HepG2 (cell line): Measurements from ENCODE around the gene TTC31. TPM values are rescaled to one million over a fixed set of nuclear protein-coding genes. Genes with fewer than 3 reads are reported as not detected.

Source experiments
- DMTF1 ChIP-seq: sonication (generic); formaldehyde crosslinking; IDR thresholded peaks from 2 replicates; pipeline ENCODE4 v1.4.0; 2020; ENCODE audit warnings: mild to moderate bottlenecking, missing genetic modification reagents
- FOXA3 ChIP-seq: IDR thresholded peaks from 2 replicates; pipeline ENCODE4 v1.6.1; 2016; ENCODE audit warnings: missing genetic modification reagents, missing compliant biosample characterization
- FOXO1 ChIP-seq: sonication (generic); formaldehyde crosslinking; IDR thresholded peaks from 2 replicates; pipeline ENCODE4 v1.4.0; 2020; ENCODE audit warnings: missing genetic modification reagents
- HDAC2 ChIP-seq: sonication (generic); formaldehyde crosslinking; IDR thresholded peaks from 2 replicates; pipeline ENCODE4 v1.4.0; 2020; ENCODE audit warnings: missing genetic modification reagents
- HMG20A ChIP-seq: IDR thresholded peaks from 2 replicates; pipeline ENCODE4 v1.6.1; 2016; ENCODE audit warnings: borderline replicate concordance
- HNRNPL ChIP-seq: fragments of 200-400 bp; formaldehyde crosslinking; IDR thresholded peaks from 2 replicates; pipeline ENCODE4 v1.6.1; 2017; ENCODE audit warnings: mild to moderate bottlenecking, low read depth, low read length
- KLF13 ChIP-seq: sonication (generic); formaldehyde crosslinking; IDR thresholded peaks from 2 replicates; pipeline ENCODE4 v1.4.0; 2020; ENCODE audit warnings: mild to moderate bottlenecking, missing genetic modification reagents
- MZF1 ChIP-seq: sonication (generic); formaldehyde crosslinking; IDR thresholded peaks from 2 replicates; pipeline ENCODE4 v1.8.1; 2023; ENCODE audit warnings: mild to moderate bottlenecking, missing genetic modification reagents, borderline replicate concordance
- RFX1 ChIP-seq: fragments of 450-650 bp; IDR thresholded peaks from 2 replicates; pipeline ENCODE4 v1.6.1; 2017
- RNF219 ChIP-seq: sonication (generic); formaldehyde crosslinking; IDR thresholded peaks from 2 replicates; pipeline ENCODE4 v1.5.0; 2020; ENCODE audit warnings: mild to moderate bottlenecking, missing genetic modification reagents
- SP5 ChIP-seq: IDR thresholded peaks from 2 replicates; pipeline ENCODE4 v1.6.1; 2016; ENCODE audit warnings: low read depth, borderline replicate concordance
- TRAFD1 ChIP-seq: sonication (generic); formaldehyde crosslinking; IDR thresholded peaks from 2 replicates; pipeline ENCODE4 v1.5.1; 2020; ENCODE audit warnings: missing genetic modification reagents, mild to moderate bottlenecking, borderline replicate concordance
- ZEB1 ChIP-seq: IDR thresholded peaks from 2 replicates; pipeline ENCODE4 v1.6.1; 2012; ENCODE audit warnings: mild to moderate bottlenecking, low read depth, inconsistent platforms; ENCODE audit not compliant: insufficient replicate concordance
- ZFP62 ChIP-seq: sonication (generic); formaldehyde crosslinking; IDR thresholded peaks from 2 replicates; pipeline ENCODE4 v1.4.0; 2020; ENCODE audit warnings: missing genetic modification reagents
- ZMAT3 ChIP-seq: sonication (generic); formaldehyde crosslinking; conservative IDR thresholded peaks from 2 replicates; pipeline ENCODE4 v1.7.0; 2021; ENCODE audit warnings: missing genetic modification reagents
- ZNF224 ChIP-seq: sonication (generic); formaldehyde crosslinking; IDR thresholded peaks from 2 replicates; pipeline ENCODE4 v1.5.0; 2020; ENCODE audit warnings: mild to moderate bottlenecking, missing genetic modification reagents
- ZNF256 ChIP-seq: sonication (generic); formaldehyde crosslinking; conservative IDR thresholded peaks from 2 replicates; pipeline ENCODE4 v1.4.0; 2020; ENCODE audit warnings: missing genetic modification reagents
- ZNF282 ChIP-seq: fragments of 450-650 bp; IDR thresholded peaks from 2 replicates; pipeline ENCODE4 v1.6.1; 2018; ENCODE audit not compliant: partially characterized antibody
- ZNF644 ChIP-seq: IDR thresholded peaks from 2 replicates; pipeline ENCODE4 v1.6.1; 2016; ENCODE audit warnings: low read depth
- ZNF773 ChIP-seq: sonication (generic); formaldehyde crosslinking; IDR thresholded peaks from 2 replicates; pipeline ENCODE4 v1.4.0; 2020; ENCODE audit warnings: missing genetic modification reagents, borderline replicate concordance
- ZSCAN30 ChIP-seq: sonication (generic); formaldehyde crosslinking; IDR thresholded peaks from 2 replicates; pipeline ENCODE4 v1.5.0; 2020; ENCODE audit warnings: mild to moderate bottlenecking, missing genetic modification reagents
- polyA plus RNA-seq, 8 experiments: library from polyadenylated mRNA; depleted of rRNA in 3 of 8; stranded (reverse) in 7 of 8; unstranded in 1 of 8; fragments of >200 nt; fragmentation: Illumina TruSeq in 4 of 8; extraction: Trizol in 4 of 8; gene quantifications; 2 replicates each; pipeline versions ENCODE4 v1.2.1 to v1.2.3, GENCODE V29; 2011 to 2016; ENCODE audit warnings: low read depth in 4 of 8, missing spikeins in 1 of 8, mixed read lengths in 1 of 8; ENCODE audit not compliant: insufficient read depth in 1 of 8
- total RNA-seq, 5 experiments: library from RNA; depleted of rRNA; stranded (reverse); fragments of >200 nt; fragmentation: Illumina TruSeq; extraction: Trizol; gene quantifications; 2 replicates each; pipeline ENCODE4 v1.2.3, GENCODE V29; 2016; ENCODE audit warnings: low read depth in 1 of 5
- TF ChIP-seq, protein P1 (sequence below): sonication (generic); formaldehyde crosslinking; IDR thresholded peaks from 2 replicates; pipeline ENCODE4 v1.5.0; 2020; ENCODE audit warnings: missing genetic modification reagents

The TTC31 gene
- total and polyA plus RNA-seq, 2 of the 13 experiments (the other 11 are each of a cell fraction or from before 2014, with no cell fraction given), result 28.3 to 39.5 TPM

DNA sequence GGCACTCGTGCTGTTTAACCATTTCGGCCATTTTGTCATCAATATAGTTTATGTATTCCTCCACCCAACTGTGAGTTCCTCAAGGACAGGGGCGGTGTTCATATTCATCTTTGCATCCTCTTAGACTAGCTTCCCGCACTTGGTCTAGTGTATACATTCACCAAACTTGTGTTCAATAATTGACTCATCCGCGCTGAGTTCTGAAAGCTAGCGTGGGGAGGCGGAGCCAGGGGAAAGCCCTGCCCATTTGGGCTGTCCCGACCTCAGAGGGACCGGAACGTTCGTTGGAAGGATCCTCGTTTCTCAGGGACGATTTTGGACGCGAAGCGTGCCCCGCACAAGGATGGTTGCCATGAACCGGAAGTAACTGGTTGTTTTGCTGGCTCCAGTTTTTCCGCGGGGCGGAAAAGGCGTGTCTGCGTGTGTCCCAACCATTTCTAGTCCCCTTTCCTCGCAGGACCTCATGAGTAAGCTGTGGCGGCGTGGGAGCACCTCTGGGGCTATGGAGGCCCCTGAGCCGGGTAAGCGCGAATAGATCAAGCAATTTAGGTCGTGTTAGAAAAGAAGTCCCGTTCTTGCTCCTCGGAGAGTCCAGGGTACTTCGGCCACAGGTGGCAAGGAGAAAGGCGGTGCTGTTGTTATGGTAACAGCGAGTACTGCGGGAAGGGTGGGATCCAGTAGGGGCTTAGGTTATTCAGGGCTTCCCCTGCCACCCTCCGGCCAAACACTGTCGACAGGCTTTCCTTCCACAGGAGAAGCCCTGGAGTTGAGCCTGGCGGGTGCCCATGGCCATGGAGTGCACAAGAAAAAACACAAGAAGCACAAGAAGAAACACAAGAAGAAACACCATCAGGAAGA is 28.0 kb upstream of the TTC31 start, which contains the start of gene INO80B (continued):
- TF ChIP-seq DMTF1 (CRISPR knock-in tag) (no peak), ZFP62 (CRISPR knock-in tag) (no peak), RNF219 (CRISPR knock-in tag) (no peak), ZNF224 (CRISPR knock-in tag) (0 out of 2 replicates have a peak, but pooled peaks have one; percentile 34), RFX1 (peak; percentile 93), KLF13 (CRISPR knock-in tag) (peak; percentile 89; the same call in 1 of the 2 replicates), ZNF644 (CRISPR knock-in tag) (peak; percentile 69; the same call in 1 of the 2 replicates), HNRNPL (0 out of 2 replicates have a peak, but pooled peaks have one; percentile 44), FOXA3 (CRISPR knock-in tag) (peak; percentile 85), ZEB1 (peak; percentile 82), ZNF773 (no peak), ZSCAN30 (CRISPR knock-in tag) (0 out of 2 replicates have a peak, but pooled peaks have one; percentile 76), MZF1 (CRISPR knock-in tag) (no peak), ZNF256 (CRISPR knock-in tag) (no peak), ZMAT3 (CRISPR knock-in tag) (peak; percentile 79), HMG20A (CRISPR knock-in tag) (peak; percentile 27; the same call in 1 of the 2 replicates), FOXO1 (CRISPR knock-in tag) (peak; percentile 91), HDAC2 (CRISPR knock-in tag) (peak; percentile 97), TRAFD1 (no peak), SP5 (peak; percentile 94), ZNF282 (no peak)
- TF ChIP-seq, protein P1, sequence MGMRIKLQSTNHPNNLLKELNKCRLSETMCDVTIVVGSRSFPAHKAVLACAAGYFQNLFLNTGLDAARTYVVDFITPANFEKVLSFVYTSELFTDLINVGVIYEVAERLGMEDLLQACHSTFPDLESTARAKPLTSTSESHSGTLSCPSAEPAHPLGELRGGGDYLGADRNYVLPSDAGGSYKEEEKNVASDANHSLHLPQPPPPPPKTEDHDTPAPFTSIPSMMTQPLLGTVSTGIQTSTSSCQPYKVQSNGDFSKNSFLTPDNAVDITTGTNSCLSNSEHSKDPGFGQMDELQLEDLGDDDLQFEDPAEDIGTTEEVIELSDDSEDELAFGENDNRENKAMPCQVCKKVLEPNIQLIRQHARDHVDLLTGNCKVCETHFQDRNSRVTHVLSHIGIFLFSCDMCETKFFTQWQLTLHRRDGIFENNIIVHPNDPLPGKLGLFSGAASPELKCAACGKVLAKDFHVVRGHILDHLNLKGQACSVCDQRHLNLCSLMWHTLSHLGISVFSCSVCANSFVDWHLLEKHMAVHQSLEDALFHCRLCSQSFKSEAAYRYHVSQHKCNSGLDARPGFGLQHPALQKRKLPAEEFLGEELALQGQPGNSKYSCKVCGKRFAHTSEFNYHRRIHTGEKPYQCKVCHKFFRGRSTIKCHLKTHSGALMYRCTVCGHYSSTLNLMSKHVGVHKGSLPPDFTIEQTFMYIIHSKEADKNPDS (CRISPR knock-in tag), result 0 out of 2 replicates have a peak, but pooled peaks have one; percentile 51
